ENCODE results near the gene OIP5. TPM values are rescaled to one million over a fixed set of nuclear protein-coding genes. Genes with fewer than 3 reads are reported as not detected.

Gene OIP5
- total RNA-seq, 1 experiment from 2014 or later, result 13.1 TPM

DNA sequence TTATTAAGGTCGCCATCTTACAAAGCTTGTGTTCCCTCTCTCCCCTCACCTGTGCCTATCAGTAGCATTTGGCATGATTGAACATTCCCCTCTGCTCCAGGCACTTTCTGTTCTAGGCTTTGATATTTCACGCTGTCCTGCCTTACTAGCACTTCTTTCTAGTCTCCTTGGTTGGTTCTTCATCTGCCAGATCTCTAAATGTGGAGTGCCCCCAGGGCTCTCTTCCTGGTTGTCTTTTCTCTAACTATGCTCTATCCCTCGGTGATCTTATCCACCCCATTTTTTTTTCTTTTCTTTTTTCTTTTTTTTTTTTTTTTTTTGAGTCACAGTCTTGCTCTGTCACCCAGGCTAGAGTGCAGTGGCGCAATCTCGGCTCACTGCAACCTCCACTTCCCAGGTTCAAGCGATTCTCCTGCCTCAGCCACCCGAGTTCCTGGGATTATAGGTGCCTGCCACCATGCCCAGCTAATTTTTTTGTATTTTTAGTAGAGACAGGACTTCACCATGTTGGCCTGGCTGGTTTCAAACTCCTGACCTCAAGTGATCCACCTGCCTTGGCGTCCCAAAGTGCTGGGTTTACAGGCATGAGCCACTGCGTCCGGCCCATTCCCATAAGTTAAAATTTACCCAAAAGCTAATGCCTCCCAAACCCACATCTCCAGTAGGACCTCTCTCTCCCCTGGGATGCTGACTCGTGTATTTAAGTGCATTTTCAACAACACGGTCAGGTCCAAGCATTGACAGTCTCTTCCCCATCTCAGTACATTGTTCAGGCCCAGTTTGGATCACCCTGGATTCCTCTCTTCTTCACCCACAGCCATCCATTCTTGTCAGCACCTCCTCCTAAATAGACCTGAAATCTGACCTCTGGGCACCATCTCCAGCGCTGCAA lies 5.5 kb upstream of the OIP5 start:
- no peak for DNase-seq
- no peak overlapping the region for H3K9ac ChIP-seq (ENCODE audit: low read length)
- no peak overlapping the region for H2AFZ ChIP-seq (ENCODE audit: low read length)
- H3K4me3 ChIP-seq (ENCODE audit: low read length), result no peak overlapping the region
- peaks cover 43% of the 10 kb centered on the region for H3K36me3 ChIP-seq (ENCODE audit: insufficient read depth, low read length)
- H3K27me3 ChIP-seq (ENCODE audit: low read length), result no peaks in the 10 kb centered on the region
- no peaks in the 10 kb centered on the region; the same call in 1 of the 2 replicates for H4K20me1 ChIP-seq (ENCODE audit: insufficient read depth, low read depth, low read length)
- no peak overlapping the region for H3K4me2 ChIP-seq (ENCODE audit: low read depth, low read length, poor library complexity, severe bottlenecking)
- H3K27ac ChIP-seq (ENCODE audit: low read length), result no peak overlapping the region
- H3K9me3 ChIP-seq (ENCODE audit: low read length), result no peaks in the 10 kb centered on the region
- peaks cover 92% of the 10 kb centered on the region for H3K79me2 ChIP-seq (ENCODE audit: low read length)
- peaks cover 12% of the 10 kb centered on the region for H3K4me1 ChIP-seq (ENCODE audit: low read length)
- H3K9me2 ChIP-seq (replicated peaks; ENCODE audit: insufficient read depth, low read length), result no peaks in the 10 kb centered on the region

DNA sequence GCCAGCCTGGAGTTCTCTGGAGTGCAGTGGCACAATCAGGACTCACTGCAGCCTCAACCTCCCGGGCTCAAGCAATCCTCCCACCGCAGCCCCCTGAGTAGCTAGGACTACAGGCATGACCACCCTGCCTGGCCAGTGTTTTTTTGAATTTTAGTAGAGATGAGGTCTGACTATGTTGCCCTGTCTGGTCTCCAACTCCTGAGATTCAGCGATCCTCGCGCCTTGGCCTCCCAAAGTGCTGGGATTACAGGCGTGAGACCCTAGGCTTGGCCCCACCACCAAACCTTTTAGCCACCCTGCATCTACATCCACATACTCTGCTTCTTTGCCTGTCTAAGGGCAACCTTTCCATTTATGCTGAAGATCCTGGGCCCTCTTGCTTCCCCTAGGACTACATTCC lies 4.7 kb upstream of the OIP5 start:
- no peaks in the 10 kb centered on the region for H3K9me3 ChIP-seq (ENCODE audit: low read length)
- no peaks in the 10 kb centered on the region for H3K27me3 ChIP-seq (ENCODE audit: low read length)
- H3K79me2 ChIP-seq (ENCODE audit: low read length), result peaks cover 86% of the 10 kb centered on the region
- no peak overlapping the region for H3K4me2 ChIP-seq (ENCODE audit: low read depth, low read length, poor library complexity, severe bottlenecking)
- H3K4me1 ChIP-seq (ENCODE audit: low read length), result peaks cover 12% of the 10 kb centered on the region
- H2AFZ ChIP-seq (ENCODE audit: low read length), result no peak overlapping the region
- H4K20me1 ChIP-seq (ENCODE audit: insufficient read depth, low read depth, low read length), result no peaks in the 10 kb centered on the region; the same call in 1 of the 2 replicates
- H3K36me3 ChIP-seq (ENCODE audit: insufficient read depth, low read length), result peaks cover 38% of the 10 kb centered on the region
- H3K9me2 ChIP-seq (replicated peaks; ENCODE audit: insufficient read depth, low read length), result no peaks in the 10 kb centered on the region
- no peak overlapping the region for H3K9ac ChIP-seq (ENCODE audit: low read length)
- H3K4me3 ChIP-seq (ENCODE audit: low read length), result no peak overlapping the region
- no peak for DNase-seq
- no peak overlapping the region for H3K27ac ChIP-seq (ENCODE audit: low read length)

DNA sequence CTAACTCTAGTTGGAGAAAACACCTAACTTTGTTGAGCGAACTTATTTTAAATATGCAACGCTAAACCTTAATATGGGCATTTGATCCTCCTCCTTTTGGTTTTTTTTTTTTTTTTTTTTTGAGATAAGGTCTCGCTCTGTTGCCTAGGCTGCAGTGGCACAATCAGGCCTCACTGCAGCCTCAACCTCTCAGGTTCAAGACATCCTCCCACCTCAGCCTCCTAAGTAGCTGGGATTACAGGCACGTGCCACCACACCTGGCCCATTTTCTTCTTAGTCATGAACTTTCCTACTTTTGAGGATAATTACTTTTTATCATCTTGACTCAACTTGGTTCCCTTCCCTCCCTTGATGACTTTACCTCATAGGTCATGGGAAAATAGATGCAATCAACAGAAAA lies 4.2 kb upstream of the OIP5 start:
- no peaks in the 10 kb centered on the region for H4K20me1 ChIP-seq (ENCODE audit: insufficient read depth, low read depth, low read length)
- H3K9me3 ChIP-seq (ENCODE audit: low read length), result no peaks in the 10 kb centered on the region
- H3K9me2 ChIP-seq (replicated peaks; ENCODE audit: insufficient read depth, low read length), result no peaks in the 10 kb centered on the region
- H3K4me2 ChIP-seq (ENCODE audit: low read depth, low read length, poor library complexity, severe bottlenecking), result no peak overlapping the region
- H3K79me2 ChIP-seq (ENCODE audit: low read length), result peaks cover 86% of the 10 kb centered on the region
- H3K36me3 ChIP-seq (ENCODE audit: insufficient read depth, low read length), result peaks cover 33% of the 10 kb centered on the region
- peaks cover 13% of the 10 kb centered on the region for H3K4me1 ChIP-seq (ENCODE audit: low read length)
- DNase-seq, result no peak
- H3K27me3 ChIP-seq (ENCODE audit: low read length), result no peaks in the 10 kb centered on the region
- H3K27ac ChIP-seq (ENCODE audit: low read length), result no peak overlapping the region
- H3K4me3 ChIP-seq (ENCODE audit: low read length), result no peak overlapping the region
- H3K9ac ChIP-seq (ENCODE audit: low read length), result no peak overlapping the region
- H2AFZ ChIP-seq (ENCODE audit: low read length), result no peak overlapping the region

GRCh38 chr15:41334293-41335120 lies 2.1 kb upstream of the OIP5 start:
- H4K20me1 ChIP-seq (ENCODE audit: insufficient read depth, low read depth, low read length), result no peaks in the 10 kb centered on the region
- H3K9me3 ChIP-seq (ENCODE audit: low read length), result no peaks in the 10 kb centered on the region
- no peaks in the 10 kb centered on the region for H3K27me3 ChIP-seq (ENCODE audit: low read length)
- H3K9ac ChIP-seq (ENCODE audit: low read length), result peak overlapping the region; percentile 90
- H3K4me3 ChIP-seq (ENCODE audit: low read length), result peak overlapping the region; percentile 83
- H3K4me1 ChIP-seq (ENCODE audit: low read length), result peaks cover 23% of the 10 kb centered on the region
- H3K79me2 ChIP-seq (ENCODE audit: low read length), result peaks cover 77% of the 10 kb centered on the region
- no peaks in the 10 kb centered on the region for H3K9me2 ChIP-seq (replicated peaks; ENCODE audit: insufficient read depth, low read length)
- H2AFZ ChIP-seq (ENCODE audit: low read length), result no peak overlapping the region
- peak overlapping the region; percentile 92 for H3K4me2 ChIP-seq (ENCODE audit: low read depth, low read length, poor library complexity, severe bottlenecking)
- peaks cover 15% of the 10 kb centered on the region; the same call in 1 of the 2 replicates for H3K36me3 ChIP-seq (ENCODE audit: insufficient read depth, low read length)
- 0 out of 2 replicates have a peak overlapping the region, but pooled peaks have one; percentile 2 for H3K27ac ChIP-seq (ENCODE audit: low read length)
- no peak for DNase-seq

DNA sequence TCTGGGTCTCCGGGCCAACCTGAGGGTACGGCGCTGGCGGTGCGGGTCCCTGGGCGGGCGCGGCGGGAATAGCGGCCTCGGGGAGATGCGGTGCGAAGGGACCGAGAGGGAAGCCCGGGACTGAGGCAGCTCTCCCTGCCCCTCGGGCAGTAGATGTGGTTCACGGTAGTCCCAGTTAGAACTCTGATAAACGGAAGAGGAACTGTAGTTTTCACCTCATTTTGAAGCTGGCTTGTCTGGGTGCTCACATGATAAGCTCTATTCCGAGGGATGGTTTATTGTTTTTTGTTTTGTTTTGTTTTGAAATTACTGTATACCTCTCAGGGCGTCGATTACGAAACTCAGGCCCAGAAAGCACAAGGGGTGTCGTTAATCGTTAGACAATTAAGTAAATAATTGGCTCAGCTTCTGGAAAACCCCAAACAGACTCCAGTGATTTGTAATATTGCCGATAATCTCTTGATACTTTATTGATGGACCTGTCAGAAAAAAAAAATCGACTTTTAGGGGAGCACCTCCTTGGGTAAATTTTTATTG lies 703 bp upstream of the OIP5 start:
- H3K9me2 ChIP-seq (replicated peaks; ENCODE audit: insufficient read depth, low read length), result no peaks in the 10 kb centered on the region
- H3K9ac ChIP-seq (ENCODE audit: low read length), result peak overlapping the region; percentile 90
- H3K36me3 ChIP-seq (ENCODE audit: insufficient read depth, low read length), result peaks cover 6% of the 10 kb centered on the region; the same call in 1 of the 2 replicates
- no peaks in the 10 kb centered on the region for H3K9me3 ChIP-seq (ENCODE audit: low read length)
- H3K27me3 ChIP-seq (ENCODE audit: low read length), result no peaks in the 10 kb centered on the region
- H3K4me1 ChIP-seq (ENCODE audit: low read length), result peaks cover 23% of the 10 kb centered on the region
- DNase-seq, result peak; percentile 79
- H3K4me3 ChIP-seq (ENCODE audit: low read length), result peak overlapping the region; percentile 83
- no peaks in the 10 kb centered on the region for H4K20me1 ChIP-seq (ENCODE audit: insufficient read depth, low read depth, low read length)
- peaks cover 63% of the 10 kb centered on the region for H3K79me2 ChIP-seq (ENCODE audit: low read length)
- H3K4me2 ChIP-seq (ENCODE audit: low read depth, low read length, poor library complexity, severe bottlenecking), result peak overlapping the region; percentile 92
- H3K27ac ChIP-seq (ENCODE audit: low read length), result peak overlapping the region; percentile 88
- H2AFZ ChIP-seq (ENCODE audit: low read length), result peak overlapping the region; percentile 46; the same call in 1 of the 2 replicates

DNA sequence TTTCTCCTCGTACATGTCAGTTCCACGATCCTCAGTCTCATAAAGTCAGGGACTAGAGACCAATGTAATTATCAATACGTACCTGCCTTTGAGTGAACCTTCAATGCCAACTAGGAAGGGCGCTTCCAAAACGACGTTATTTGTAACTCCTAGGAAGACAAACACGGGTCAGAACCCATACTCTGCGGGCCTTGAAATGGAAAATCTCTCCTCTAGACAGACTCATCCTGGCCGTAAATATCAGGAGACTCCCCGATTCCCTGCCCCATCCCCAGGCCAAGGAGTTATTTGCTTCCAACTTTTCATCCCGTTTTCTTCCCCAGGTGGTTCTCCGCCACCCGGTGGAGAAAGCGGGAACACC lies 578 bp downstream of the OIP5 start:
- H3K79me2 ChIP-seq (ENCODE audit: low read length), result peaks cover 50% of the 10 kb centered on the region
- peak overlapping the region; percentile 88 for H3K4me3 ChIP-seq (ENCODE audit: low read length)
- peak overlapping the region; percentile 66 for H2AFZ ChIP-seq (ENCODE audit: low read length)
- DNase-seq, result peak; percentile 45
- H4K20me1 ChIP-seq (ENCODE audit: insufficient read depth, low read depth, low read length), result no peaks in the 10 kb centered on the region
- H3K4me1 ChIP-seq (ENCODE audit: low read length), result peaks cover 23% of the 10 kb centered on the region
- H3K27ac ChIP-seq (ENCODE audit: low read length), result peak overlapping the region; percentile 44
- peaks cover 5% of the 10 kb centered on the region; the same call in 1 of the 2 replicates for H3K36me3 ChIP-seq (ENCODE audit: insufficient read depth, low read length)
- H3K9me2 ChIP-seq (replicated peaks; ENCODE audit: insufficient read depth, low read length), result no peaks in the 10 kb centered on the region
- H3K27me3 ChIP-seq (ENCODE audit: low read length), result no peaks in the 10 kb centered on the region
- H3K4me2 ChIP-seq (ENCODE audit: low read depth, low read length, poor library complexity, severe bottlenecking), result peak overlapping the region; percentile 93
- H3K9me3 ChIP-seq (ENCODE audit: low read length), result no peaks in the 10 kb centered on the region
- peak overlapping the region; percentile 82 for H3K9ac ChIP-seq (ENCODE audit: low read length)

DNA sequence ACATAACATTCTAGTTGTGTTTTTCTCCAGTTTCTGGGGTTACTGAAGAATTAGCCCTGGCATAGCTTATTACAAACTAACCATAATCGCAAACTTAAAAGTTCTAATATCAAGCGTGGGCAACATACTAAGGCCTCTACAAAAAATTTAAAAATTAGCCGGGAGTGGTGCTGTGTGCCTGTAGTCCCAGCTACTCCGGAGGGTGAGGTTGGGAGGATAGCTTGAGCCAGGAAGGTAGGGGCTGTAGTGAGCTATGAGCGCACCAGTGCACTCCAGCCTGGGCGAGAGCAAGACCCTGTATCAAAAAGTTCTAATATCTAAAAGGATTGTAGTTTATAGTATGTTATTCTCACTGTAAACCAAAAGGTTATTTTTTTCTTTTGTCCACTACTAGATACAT lies 1.1 kb downstream of the OIP5 start:
- peak overlapping the region; percentile 44 for H3K27ac ChIP-seq (ENCODE audit: low read length)
- peak overlapping the region; percentile 93 for H3K4me2 ChIP-seq (ENCODE audit: low read depth, low read length, poor library complexity, severe bottlenecking)
- peaks cover under 1% of the 10 kb centered on the region; the same call in 1 of the 2 replicates for H3K36me3 ChIP-seq (ENCODE audit: insufficient read depth, low read length)
- no peaks in the 10 kb centered on the region for H3K9me3 ChIP-seq (ENCODE audit: low read length)
- no peaks in the 10 kb centered on the region for H4K20me1 ChIP-seq (ENCODE audit: insufficient read depth, low read depth, low read length)
- peak overlapping the region; percentile 66; the same call in 1 of the 2 replicates for H2AFZ ChIP-seq (ENCODE audit: low read length)
- no peaks in the 10 kb centered on the region for H3K27me3 ChIP-seq (ENCODE audit: low read length)
- no peak for DNase-seq
- peaks cover 23% of the 10 kb centered on the region for H3K4me1 ChIP-seq (ENCODE audit: low read length)
- H3K9me2 ChIP-seq (replicated peaks; ENCODE audit: insufficient read depth, low read length), result no peaks in the 10 kb centered on the region
- H3K9ac ChIP-seq (ENCODE audit: low read length), result peak overlapping the region; percentile 82
- H3K4me3 ChIP-seq (ENCODE audit: low read length), result peak overlapping the region; percentile 88
- H3K79me2 ChIP-seq (ENCODE audit: low read length), result peaks cover 45% of the 10 kb centered on the region
